Measurements from ENCODE around the gene DNASE1L1.
"Not testable (repeated sequence)": the region's sequence is repeated elsewhere in the genome, so short reads cannot be mapped to it uniquely, and the experiment has no call there.

Gene DNASE1L1

GRCh38 chrX:154398668-154399526 is 10.2 kb downstream of the DNASE1L1 start:
- H3K27ac ChIP-seq (ENCODE audit: low read depth, low read length, poor library complexity, severe bottlenecking), result peak overlapping the region; percentile 97
- no peak overlapping the region for H2AFZ ChIP-seq (ENCODE audit: low read length)
- H3K9me2 ChIP-seq (ENCODE audit: low read depth, low read length), result no peaks in the 10 kb centered on the region
- H3K9ac ChIP-seq (ENCODE audit: low read length), result peak overlapping the region; percentile 99
- peaks cover 10% of the 10 kb centered on the region for H3F3A ChIP-seq (ENCODE audit: insufficient read depth, low read length)
- peaks cover 3% of the 10 kb centered on the region; the same call in 1 of the 2 replicates for H3K79me2 ChIP-seq (ENCODE audit: insufficient read depth, low read length)
- no peaks in the 10 kb centered on the region for H3K27me3 ChIP-seq (ENCODE audit: insufficient read depth, low read length)
- H3K4me2 ChIP-seq (ENCODE audit: low read length), result peak overlapping the region; percentile 95
- H3K4me1 ChIP-seq (ENCODE audit: insufficient read depth, low read length, severe bottlenecking), result peaks cover 22% of the 10 kb centered on the region
- no peaks in the 10 kb centered on the region for H4K20me1 ChIP-seq (ENCODE audit: insufficient read depth, low read length)
- TF ChIP-seq EZH2 (IDR thresholded peaks at IDR 0.05; ENCODE audit: borderline replicate concordance, low read length) (no peak), CTCF (IDR thresholded peaks at IDR 0.05; ENCODE audit: low read length) (peak; percentile 68)
- peak overlapping the region; percentile 99 for H3K4me3 ChIP-seq (ENCODE audit: low read depth, low read length, poor library complexity, severe bottlenecking)
- no peaks in the 10 kb centered on the region for H3K9me3 ChIP-seq (ENCODE audit: low read length)
- H3K36me3 ChIP-seq (ENCODE audit: insufficient read depth, low read length), result peaks cover 34% of the 10 kb centered on the region

- Histone ChIP-seq H3K79me2 (ENCODE audit: insufficient read depth, low read length) (peaks cover 3% of the 10 kb centered on the region; the same call in 1 of the 2 replicates), H3K27me3 (ENCODE audit: insufficient read depth, low read length) (no peaks in the 10 kb centered on the region), H3K4me1 (ENCODE audit: insufficient read depth, low read length, severe bottlenecking) (peaks cover 22% of the 10 kb centered on the region), H3K9ac (ENCODE audit: low read length) (peak within 1 kb of the TSS; percentile 99), H3F3A (ENCODE audit: insufficient read depth, low read length) (peaks cover 10% of the 10 kb centered on the region), H3K27ac (ENCODE audit: low read depth, low read length, poor library complexity, severe bottlenecking) (peak within 1 kb of the TSS; percentile 97), H3K9me2 (ENCODE audit: low read depth, low read length) (no peaks in the 10 kb centered on the region), H2AFZ (ENCODE audit: low read length) (no peak within 1 kb of the TSS), H3K36me3 (ENCODE audit: insufficient read depth, low read length) (peaks cover 34% of the 10 kb centered on the region), H3K4me2 (ENCODE audit: low read length) (peak within 1 kb of the TSS; percentile 95), H4K20me1 (ENCODE audit: insufficient read depth, low read length) (no peaks in the 10 kb centered on the region), H3K9me3 (ENCODE audit: low read length) (no peaks in the 10 kb centered on the region), H3K4me3 (ENCODE audit: low read depth, low read length, poor library complexity, severe bottlenecking) (peak within 1 kb of the TSS; percentile 99)
- TF ChIP-seq CTCF (IDR thresholded peaks at IDR 0.05; ENCODE audit: low read length), result no peak
- TF ChIP-seq EZH2 (IDR thresholded peaks at IDR 0.05; ENCODE audit: borderline replicate concordance, low read length), result no peak
These were observed 11.0 kb downstream of the DNASE1L1 start, which contains the start of gene RPL10 for GRCh38 chrX:154397888-154398667. Gene RPL10, plus strand, starts transcription at chrX:154398377. Its CDS starts 143 bp downstream, at chrX:154398520.

- Histone ChIP-seq H2AFZ (ENCODE audit: low read length) (no peak overlapping the region), H3K27ac (ENCODE audit: low read depth, low read length, poor library complexity, severe bottlenecking) (peak overlapping the region; percentile 97), H3K4me3 (ENCODE audit: low read depth, low read length, poor library complexity, severe bottlenecking) (peak overlapping the region; percentile 99), H3F3A (ENCODE audit: insufficient read depth, low read length) (peaks cover 10% of the 10 kb centered on the region), H3K9me3 (ENCODE audit: low read length) (no peaks in the 10 kb centered on the region), H3K4me2 (ENCODE audit: low read length) (peak overlapping the region; percentile 95), H3K79me2 (ENCODE audit: insufficient read depth, low read length) (peaks cover 3% of the 10 kb centered on the region; the same call in 1 of the 2 replicates), H3K4me1 (ENCODE audit: insufficient read depth, low read length, severe bottlenecking) (peaks cover 22% of the 10 kb centered on the region), H3K9ac (ENCODE audit: low read length) (peak overlapping the region; percentile 99), H4K20me1 (ENCODE audit: insufficient read depth, low read length) (no peaks in the 10 kb centered on the region), H3K36me3 (ENCODE audit: insufficient read depth, low read length) (peaks cover 34% of the 10 kb centered on the region), H3K9me2 (ENCODE audit: low read depth, low read length) (no peaks in the 10 kb centered on the region), H3K27me3 (ENCODE audit: insufficient read depth, low read length) (no peaks in the 10 kb centered on the region)
- TF ChIP-seq EZH2 (IDR thresholded peaks at IDR 0.05; ENCODE audit: borderline replicate concordance, low read length) (no peak), CTCF (IDR thresholded peaks at IDR 0.05; ENCODE audit: low read length) (no peak)
These were observed 11.8 kb downstream of the DNASE1L1 start for GRCh38 chrX:154396973-154397887.

GRCh38 chrX:154396363-154396762 is 12.7 kb downstream of the DNASE1L1 start:
- not testable (repeated sequence) for H4K20me1 ChIP-seq (ENCODE audit: insufficient read depth, low read length); H3K4me2 ChIP-seq (ENCODE audit: low read length); H3K9me3 ChIP-seq (ENCODE audit: low read length); H3K9me2 ChIP-seq (ENCODE audit: low read depth, low read length); H3K9ac ChIP-seq (ENCODE audit: low read length); H3K27me3 ChIP-seq (ENCODE audit: insufficient read depth, low read length); H3K79me2 ChIP-seq (ENCODE audit: insufficient read depth, low read length); H3K4me3 ChIP-seq (ENCODE audit: low read depth, low read length, poor library complexity, severe bottlenecking); H2AFZ ChIP-seq (ENCODE audit: low read length); H3K27ac ChIP-seq (ENCODE audit: low read depth, low read length, poor library complexity, severe bottlenecking); H3F3A ChIP-seq (ENCODE audit: insufficient read depth, low read length)
- Histone ChIP-seq H3K4me1 (ENCODE audit: insufficient read depth, low read length, severe bottlenecking) (peaks cover 22% of the 10 kb centered on the region), H3K36me3 (ENCODE audit: insufficient read depth, low read length) (peaks cover 31% of the 10 kb centered on the region)

Data from OCI-LY1 (cell line).